HL-60 (cell line): ENCODE results near the gene FOXK2.
A peak's percentile ranks its signal among the peaks of the same experiment; 100 is the strongest.

Experiments used
- DNase-seq, 2 experiments: peaks; one replicate each; pipeline ENCODE4 v3.0.0-alpha.2; 2010 to 2020; ENCODE audit warnings: low read depth in 1 of 2, low spot score in 1 of 2
- H3K27ac ChIP-seq: fragments of 250-450 bp; sonication (Bioruptor Pico); replicated peaks from 2 replicates; pipeline ENCODE4 v1.5.1; 2020; ENCODE audit warnings: mild to moderate bottlenecking, moderate library complexity
- H3K27me3 ChIP-seq: fragments of 250-450 bp; sonication (Bioruptor Pico); 2 replicates; pipeline ENCODE4 v1.5.1; 2021; ENCODE audit warnings: mild to moderate bottlenecking, moderate library complexity; ENCODE audit not compliant: insufficient read depth, poor library complexity, severe bottlenecking
- H3K4me3 ChIP-seq: replicated peaks from 2 replicates; pipeline ENCODE4 v1.5.1; 2011; ENCODE audit warnings: mild to moderate bottlenecking, control low read depth, low read length; ENCODE audit not compliant: insufficient read depth
- CTCF ChIP-seq: IDR thresholded peaks from one replicate; pipeline ENCODE4 v1.5.1; 2011; ENCODE audit warnings: low read length, control low read depth, inconsistent platforms; ENCODE audit not compliant: insufficient read depth
- GABPA ChIP-seq: IDR thresholded peaks from 2 replicates; pipeline ENCODE4 v1.6.1; 2012; ENCODE audit warnings: low read depth
- POLR2AphosphoS5 ChIP-seq: IDR thresholded peaks from 2 replicates; pipeline ENCODE4 v1.6.1; 2012; ENCODE audit warnings: low read depth
- REST ChIP-seq: IDR thresholded peaks from 2 replicates; pipeline ENCODE4 v1.6.1; 2012; ENCODE audit warnings: low read depth; ENCODE audit not compliant: insufficient replicate concordance
- SPI1 ChIP-seq: IDR thresholded peaks from 2 replicates; pipeline ENCODE4 v1.6.1; 2012; ENCODE audit warnings: low read depth, mild to moderate bottlenecking, borderline replicate concordance

FOXK2 gene

DNA sequence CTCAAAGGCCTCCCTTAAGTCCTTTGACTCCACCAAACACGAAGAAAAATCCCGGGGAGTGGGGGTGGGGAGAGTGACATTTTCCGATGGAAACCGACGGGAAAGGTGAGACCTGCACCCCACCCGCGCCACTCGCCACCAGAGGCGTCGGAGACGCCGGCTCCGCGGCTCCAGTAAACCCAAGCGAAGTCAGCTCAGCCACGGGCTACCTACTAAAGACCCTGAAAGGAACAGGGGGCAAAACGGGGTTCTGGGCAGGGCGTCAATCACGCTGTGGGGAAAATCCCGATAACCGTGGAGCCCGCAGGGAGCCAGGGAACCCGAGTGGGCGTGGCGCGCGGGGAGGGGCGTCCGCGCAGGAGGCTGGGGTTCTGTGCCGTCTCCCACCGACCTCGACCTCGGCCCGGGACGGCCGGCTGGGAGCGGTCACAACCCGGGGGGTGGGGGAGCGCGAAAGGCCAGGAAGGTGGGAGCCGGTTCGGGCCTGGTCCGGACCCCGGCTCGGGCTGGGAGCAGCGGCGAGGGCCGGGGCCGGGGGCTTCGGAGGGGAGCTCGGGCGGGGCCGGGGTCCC is 128.1 kb downstream of the FOXK2 start:
- Histone ChIP-seq H3K27ac (peak overlapping the region; percentile 75), H3K27me3 (no peaks in the 10 kb centered on the region), H3K4me3 (peak overlapping the region; percentile 99)
- no peak for DNase-seq
- no peak for TF ChIP-seq CTCF
- TF ChIP-seq POLR2AphosphoS5, result no peak
- TF ChIP-seq SPI1, result no peak
- TF ChIP-seq GABPA, result no peak

GRCh38 chr17:82648165-82648668 is 128.7 kb downstream of the FOXK2 start, which contains the start of gene WDR45B:
Gene WDR45B, minus strand, starts transcription at chr17:82648444. Its CDS starts 104 bp downstream, at chr17:82648340.
- TF ChIP-seq GABPA (no peak), REST (no peak), POLR2AphosphoS5 (peak; percentile 79; the same call in 1 of the 2 replicates)
- DNase-seq, result peak; percentile 91 to 96
- peak within 1 kb of the TSS; percentile 75 for H3K27ac ChIP-seq

GRCh38 chr17:82648742-82649331 is 129.3 kb downstream of the FOXK2 start:
- TF ChIP-seq GABPA (no peak), CTCF (no peak), REST (no peak), POLR2AphosphoS5 (no peak), SPI1 (no peak)
- H3K27ac ChIP-seq, result peak overlapping the region; percentile 52

More at GRCh38 chr17:82648165-82648668, 128.7 kb downstream of the FOXK2 start, which contains the start of gene WDR45B:
- Histone ChIP-seq H3K27me3 (no peaks in the 10 kb centered on the region), H3K4me3 (peak within 1 kb of the TSS; percentile 99)

DNA sequence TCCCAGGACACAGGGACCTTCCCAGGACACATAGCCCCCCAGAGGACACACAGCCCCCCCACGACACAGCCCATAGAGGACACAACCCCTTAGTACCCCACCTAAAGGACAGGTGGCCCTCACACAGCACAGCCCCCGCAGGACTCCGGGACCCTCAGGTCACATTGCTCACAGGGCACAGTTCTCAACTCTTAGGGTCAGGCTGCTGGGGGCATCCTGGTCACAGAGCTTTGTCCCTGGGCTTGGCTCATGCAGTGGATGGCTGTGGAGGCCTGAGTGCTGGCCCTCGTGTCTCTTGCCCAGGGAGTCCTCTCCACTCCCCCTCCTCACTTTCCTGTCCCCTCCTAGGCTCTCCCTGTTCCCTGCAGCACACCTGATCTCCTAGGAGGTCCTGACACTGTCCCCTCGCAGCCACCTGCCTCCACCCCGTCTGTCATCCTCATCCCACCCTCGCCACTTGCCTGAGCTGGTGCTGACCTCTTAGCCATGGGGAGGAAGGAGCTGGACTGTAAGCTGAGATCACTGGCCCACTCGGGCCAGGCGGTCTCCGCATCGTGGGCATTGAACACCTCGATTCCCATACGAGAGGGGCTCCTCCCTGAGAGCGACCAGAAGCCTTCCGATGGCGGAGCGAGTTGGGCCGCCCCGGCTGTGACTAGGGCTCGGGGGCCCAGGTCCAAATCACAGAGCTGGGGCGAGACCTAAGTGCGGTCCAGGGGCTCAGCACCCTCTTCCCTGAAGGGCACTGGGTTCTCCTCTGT is 130.1 kb downstream of the FOXK2 start:
- DNase-seq, result no peak
- no peak for TF ChIP-seq CTCF
- TF ChIP-seq GABPA, result no peak
- no peak for TF ChIP-seq REST
- no peak for TF ChIP-seq POLR2AphosphoS5
- H3K27me3 ChIP-seq, result no peaks in the 10 kb centered on the region
- no peak overlapping the region for H3K27ac ChIP-seq
- H3K4me3 ChIP-seq, result no peak overlapping the region

More at GRCh38 chr17:82648742-82649331, 129.3 kb downstream of the FOXK2 start:
- Histone ChIP-seq H3K27me3 (no peaks in the 10 kb centered on the region), H3K4me3 (peak overlapping the region; percentile 47)
- DNase-seq, result peak; percentile 21 to 58
